ENCODE measurements around the gene SCNN1B. TPM values are rescaled to one million over a fixed set of nuclear protein-coding genes. Genes with fewer than 3 reads are reported as not detected.

The SCNN1B gene
- total RNA-seq, 1 donor from 2014 or later = not detected

GRCh38 chr16:23368469-23368868, 66.4 kb downstream of the SCNN1B start:
- DNase-seq (ENCODE audit: extremely low spot score, unreplicated experiment) = no peak
- no peaks in the 10 kb centered on the region for H3K36me3 Mint-ChIP-seq (ENCODE audit: unreplicated experiment)

GRCh38 chr16:23369416-23369815, 67.3 kb downstream of the SCNN1B start:
- Mint-ChIP-seq H3K4me3 (ENCODE audit: unreplicated experiment) (no peak overlapping the region), H3K36me3 (ENCODE audit: unreplicated experiment) (no peaks in the 10 kb centered on the region), H3K27me3 (ENCODE audit: unreplicated experiment) (peaks cover 8% of the 10 kb centered on the region), H3K4me1 (ENCODE audit: unreplicated experiment) (no peaks in the 10 kb centered on the region), H3K9me3 (ENCODE audit: unreplicated experiment) (no peaks in the 10 kb centered on the region), H3K27ac (ENCODE audit: unreplicated experiment) (no peak overlapping the region)
- TF ChIP-seq CTCF (IDR thresholded peaks at IDR 0.05) = no peak
- no peak for DNase-seq (ENCODE audit: extremely low spot score, unreplicated experiment)

More at GRCh38 chr16:23368469-23368868, 66.4 kb downstream of the SCNN1B start:
- Mint-ChIP-seq H3K27ac (ENCODE audit: unreplicated experiment) (no peak overlapping the region), H3K4me1 (ENCODE audit: unreplicated experiment) (no peaks in the 10 kb centered on the region), H3K9me3 (ENCODE audit: unreplicated experiment) (no peaks in the 10 kb centered on the region), H3K27me3 (ENCODE audit: unreplicated experiment) (peaks cover 8% of the 10 kb centered on the region), H3K4me3 (ENCODE audit: unreplicated experiment) (no peak overlapping the region)
- TF ChIP-seq CTCF (IDR thresholded peaks at IDR 0.05) = no peak

DNA sequence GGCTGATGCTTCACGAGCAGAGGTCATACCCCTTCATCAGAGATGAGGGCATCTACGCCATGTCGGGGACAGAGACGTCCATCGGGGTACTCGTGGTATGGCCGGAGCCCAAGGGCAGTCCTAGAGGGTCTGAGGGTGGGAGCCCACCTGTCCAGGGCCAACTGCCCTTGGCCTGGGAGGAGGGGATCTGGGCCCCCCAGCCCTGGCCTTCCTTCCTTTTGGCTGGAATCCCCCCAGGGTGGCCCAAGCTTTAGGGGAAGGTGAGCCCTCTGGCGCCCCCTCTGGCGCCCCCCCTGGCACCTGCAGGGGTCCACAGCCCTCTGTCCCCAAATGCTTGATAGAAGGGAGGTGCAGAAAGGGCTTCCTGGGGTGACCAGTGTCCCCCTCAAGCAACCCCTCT, 69.3 kb downstream of the SCNN1B start:
- Mint-ChIP-seq H3K36me3 (ENCODE audit: unreplicated experiment) (no peaks in the 10 kb centered on the region), H3K4me3 (ENCODE audit: unreplicated experiment) (no peak overlapping the region), H3K27ac (ENCODE audit: unreplicated experiment) (no peak overlapping the region), H3K27me3 (ENCODE audit: unreplicated experiment) (peaks cover 8% of the 10 kb centered on the region), H3K9me3 (ENCODE audit: unreplicated experiment) (no peaks in the 10 kb centered on the region), H3K4me1 (ENCODE audit: unreplicated experiment) (no peaks in the 10 kb centered on the region)
- DNase-seq (ENCODE audit: extremely low spot score, unreplicated experiment) = no peak
- no peak for TF ChIP-seq CTCF (IDR thresholded peaks at IDR 0.05)

- TF ChIP-seq CTCF (IDR thresholded peaks at IDR 0.05) = no peak
- H3K4me3 Mint-ChIP-seq (ENCODE audit: unreplicated experiment) = no peak overlapping the region
These were observed 71.5 kb downstream of the SCNN1B start for GRCh38 chr16:23373436-23374219.

GRCh38 chr16:23374721-23375510, 72.8 kb downstream of the SCNN1B start:
- Mint-ChIP-seq H3K9me3 (ENCODE audit: unreplicated experiment) (no peaks in the 10 kb centered on the region), H3K4me1 (ENCODE audit: unreplicated experiment) (no peaks in the 10 kb centered on the region), H3K4me3 (ENCODE audit: unreplicated experiment) (no peak overlapping the region), H3K27me3 (ENCODE audit: unreplicated experiment) (peaks cover 10% of the 10 kb centered on the region), H3K27ac (ENCODE audit: unreplicated experiment) (no peak overlapping the region), H3K36me3 (ENCODE audit: unreplicated experiment) (no peaks in the 10 kb centered on the region)
- no peak for TF ChIP-seq CTCF (IDR thresholded peaks at IDR 0.05)
- DNase-seq (ENCODE audit: extremely low spot score, unreplicated experiment) = no peak

More at GRCh38 chr16:23373436-23374219, 71.5 kb downstream of the SCNN1B start:
- peaks cover 10% of the 10 kb centered on the region for H3K27me3 Mint-ChIP-seq (ENCODE audit: unreplicated experiment)
- no peaks in the 10 kb centered on the region for H3K9me3 Mint-ChIP-seq (ENCODE audit: unreplicated experiment)
- no peaks in the 10 kb centered on the region for H3K36me3 Mint-ChIP-seq (ENCODE audit: unreplicated experiment)
- no peak overlapping the region for H3K27ac Mint-ChIP-seq (ENCODE audit: unreplicated experiment)
- no peaks in the 10 kb centered on the region for H3K4me1 Mint-ChIP-seq (ENCODE audit: unreplicated experiment)
- no peak for DNase-seq (ENCODE audit: extremely low spot score, unreplicated experiment)

Data from osteocyte (in vitro differentiated cells).